Upper lobe of left lung (tissue), 4 donors: ENCODE measurements around the gene SLC6A4.

Source experiments
- POLR2A ChIP-seq, 4 donors: fragments of 450-650 bp; IDR thresholded peaks; one replicate each; pipeline ENCODE4 v1.5.1; 2016 to 2017; ENCODE audit warnings: antibody characterized with exemption in 4 of 4, mild to moderate bottlenecking in 2 of 4
- TF ChIP-seq, protein P1 (sequence below), 6 experiments: fragments of 450-650 bp in 4 of 6; fragments of 200-600 bp in 2 of 6; sonication (generic) in 2 of 6; IDR thresholded peaks; one replicate each; pipeline ENCODE4 v1.5.1; 2016 to 2019; ENCODE audit warnings: antibody characterized with exemption in 6 of 6

- TF ChIP-seq POLR2A (IDR thresholded peaks at IDR 0.05), result no peak
- TF ChIP-seq, protein P1, sequence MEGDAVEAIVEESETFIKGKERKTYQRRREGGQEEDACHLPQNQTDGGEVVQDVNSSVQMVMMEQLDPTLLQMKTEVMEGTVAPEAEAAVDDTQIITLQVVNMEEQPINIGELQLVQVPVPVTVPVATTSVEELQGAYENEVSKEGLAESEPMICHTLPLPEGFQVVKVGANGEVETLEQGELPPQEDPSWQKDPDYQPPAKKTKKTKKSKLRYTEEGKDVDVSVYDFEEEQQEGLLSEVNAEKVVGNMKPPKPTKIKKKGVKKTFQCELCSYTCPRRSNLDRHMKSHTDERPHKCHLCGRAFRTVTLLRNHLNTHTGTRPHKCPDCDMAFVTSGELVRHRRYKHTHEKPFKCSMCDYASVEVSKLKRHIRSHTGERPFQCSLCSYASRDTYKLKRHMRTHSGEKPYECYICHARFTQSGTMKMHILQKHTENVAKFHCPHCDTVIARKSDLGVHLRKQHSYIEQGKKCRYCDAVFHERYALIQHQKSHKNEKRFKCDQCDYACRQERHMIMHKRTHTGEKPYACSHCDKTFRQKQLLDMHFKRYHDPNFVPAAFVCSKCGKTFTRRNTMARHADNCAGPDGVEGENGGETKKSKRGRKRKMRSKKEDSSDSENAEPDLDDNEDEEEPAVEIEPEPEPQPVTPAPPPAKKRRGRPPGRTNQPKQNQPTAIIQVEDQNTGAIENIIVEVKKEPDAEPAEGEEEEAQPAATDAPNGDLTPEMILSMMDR (IDR thresholded peaks at IDR 0.05), result no peak
These were observed 16.4 kb upstream of the SLC6A4 start for GRCh38 chr17:30251931-30252330.
